ENCODE results near the gene YEATS2.

YEATS2 gene

GRCh38 chr3:183816681-183817510 lies 119.3 kb downstream of the YEATS2 start:
- no peak for TF ChIP-seq CTCF (IDR thresholded peaks at IDR 0.05; ENCODE audit: insufficient read depth, low read depth, low read length, missing control alignments)

DNA sequence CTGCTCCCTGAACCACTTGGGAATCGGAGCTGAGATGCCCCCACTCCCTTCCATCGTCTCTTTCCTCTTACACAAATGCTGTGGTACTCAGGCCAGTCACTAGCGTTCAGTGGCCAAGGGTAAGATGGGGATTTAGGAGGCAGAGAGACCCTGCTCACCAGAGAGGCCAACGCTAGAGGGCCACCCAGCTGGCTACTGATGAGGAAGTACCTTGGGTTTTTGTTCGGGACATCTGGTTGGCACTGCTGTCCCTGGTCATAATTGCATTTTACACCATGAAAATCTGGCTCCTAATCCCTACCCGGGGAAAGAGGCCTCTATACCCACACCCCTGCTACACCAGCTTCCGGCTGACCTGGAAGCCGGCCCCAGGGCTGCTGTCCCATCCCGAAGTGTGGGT lies 120.0 kb downstream of the YEATS2 start:
- no peak for DNase-seq (ENCODE audit: low read depth)
- H3K4me3 ChIP-seq (ENCODE audit: low read depth, low read length): no peak overlapping the region
- TF ChIP-seq CTCF (IDR thresholded peaks at IDR 0.05; ENCODE audit: insufficient read depth, low read depth, low read length, missing control alignments): no peak

More at GRCh38 chr3:183816681-183817510, 119.3 kb downstream of the YEATS2 start:
- no peak overlapping the region for H3K4me3 ChIP-seq (ENCODE audit: low read depth, low read length)
- DNase-seq (ENCODE audit: low read depth): no peak

DNA sequence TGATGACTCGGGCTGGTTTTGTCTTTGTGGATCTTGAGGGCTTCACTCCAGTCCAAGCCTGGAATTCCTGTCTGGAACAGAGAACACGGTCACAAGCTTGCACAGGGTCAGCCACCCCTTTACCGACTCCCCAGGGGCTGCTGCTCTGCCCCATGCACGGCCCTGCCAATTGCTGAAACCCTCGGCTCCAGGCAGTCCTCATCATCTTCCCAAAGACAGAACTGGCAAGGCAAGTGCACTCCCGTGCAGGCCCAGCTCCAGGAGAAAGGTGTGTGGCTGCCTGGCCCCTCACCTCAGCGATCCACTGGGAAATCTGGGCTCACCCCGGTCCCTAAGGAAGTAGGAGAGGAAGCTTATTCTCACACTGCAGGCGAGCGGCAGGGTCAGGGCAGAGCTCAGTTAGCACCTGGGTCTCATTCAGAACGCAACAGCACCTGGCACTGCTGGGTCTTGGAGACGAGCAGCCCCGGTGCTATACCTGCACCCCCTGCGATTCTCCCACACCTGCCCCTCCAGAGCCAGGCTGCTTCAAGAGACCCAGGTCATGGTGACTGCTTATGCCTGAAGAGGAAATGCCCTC lies 120.5 kb downstream of the YEATS2 start:
- TF ChIP-seq CTCF (IDR thresholded peaks at IDR 0.05; ENCODE audit: insufficient read depth, low read depth, low read length, missing control alignments): no peak
- no peak for DNase-seq (ENCODE audit: low read depth)

GRCh38 chr3:183818706-183819624 lies 121.4 kb downstream of the YEATS2 start:
- no peak for TF ChIP-seq CTCF (IDR thresholded peaks at IDR 0.05; ENCODE audit: insufficient read depth, low read depth, low read length, missing control alignments)
- no peak for DNase-seq (ENCODE audit: low read depth)
- H3K4me3 ChIP-seq (ENCODE audit: low read depth, low read length): no peak overlapping the region

More for the DNA sequence above, 120.5 kb downstream of the YEATS2 start:
- H3K4me3 ChIP-seq (ENCODE audit: low read depth, low read length): no peak overlapping the region

- DNase-seq (ENCODE audit: low read depth): no peak
- H3K4me3 ChIP-seq (ENCODE audit: low read depth, low read length): no peak overlapping the region
- TF ChIP-seq CTCF (IDR thresholded peaks at IDR 0.05; ENCODE audit: insufficient read depth, low read depth, low read length, missing control alignments): no peak
Observed at GRCh38 chr3:183819831-183820230, 122.2 kb downstream of the YEATS2 start.

- no peak overlapping the region for H3K4me3 ChIP-seq (ENCODE audit: low read depth, low read length)
- TF ChIP-seq CTCF (IDR thresholded peaks at IDR 0.05; ENCODE audit: insufficient read depth, low read depth, low read length, missing control alignments): no peak
- DNase-seq (ENCODE audit: low read depth): no peak
Observed at GRCh38 chr3:183822631-183823030, 125.0 kb downstream of the YEATS2 start.
